Skin epidermis (tissue), 12 donors: ENCODE data around the gene WNT6.

Source experiments
- H3K27ac ChIP-seq, 21 experiments: fragments of 200-600 bp; sonication (generic) in 11 of 21; one replicate each; pipeline ENCODE4 v1.5.0; 2020; ENCODE audit warnings: mild to moderate bottlenecking in 3 of 21, inconsistent platforms in 2 of 21, moderate library complexity in 2 of 21
- H3K4me3 ChIP-seq, 7 experiments: fragments of 200-600 bp; sonication (generic) in 2 of 7; one replicate each; pipeline ENCODE4 v1.5.0; 2020; ENCODE audit warnings: inconsistent platforms in 2 of 7, mild to moderate bottlenecking in 2 of 7, moderate library complexity in 1 of 7

WNT6 gene

GRCh38 chr2:218899147-218899546 lies 39.5 kb downstream of the WNT6 start:
- Histone ChIP-seq H3K27ac (no peak overlapping the region), H3K4me3 (no peak overlapping the region)

DNA sequence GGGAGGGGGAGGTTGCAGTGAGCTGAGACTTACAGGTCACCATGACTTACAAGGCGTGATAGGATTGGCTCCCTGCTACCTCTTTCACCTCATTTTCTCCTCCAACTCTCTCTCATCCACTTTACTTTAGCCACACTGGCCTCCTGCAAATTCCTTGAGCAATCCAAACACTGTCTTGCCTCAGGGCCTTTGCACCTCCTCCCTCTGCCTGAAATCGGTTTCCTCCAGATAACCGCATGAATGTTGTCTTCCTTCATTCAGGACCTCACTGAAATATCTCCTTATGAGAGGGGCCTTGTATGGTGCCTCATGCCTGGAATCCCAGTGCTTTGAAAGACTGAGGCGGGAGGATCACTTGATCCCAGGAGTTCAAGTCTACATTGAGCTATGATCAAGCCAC lies 42.8 kb downstream of the WNT6 start:
- no peak overlapping the region for H3K27ac ChIP-seq
- H3K4me3 ChIP-seq, result no peak overlapping the region

DNA sequence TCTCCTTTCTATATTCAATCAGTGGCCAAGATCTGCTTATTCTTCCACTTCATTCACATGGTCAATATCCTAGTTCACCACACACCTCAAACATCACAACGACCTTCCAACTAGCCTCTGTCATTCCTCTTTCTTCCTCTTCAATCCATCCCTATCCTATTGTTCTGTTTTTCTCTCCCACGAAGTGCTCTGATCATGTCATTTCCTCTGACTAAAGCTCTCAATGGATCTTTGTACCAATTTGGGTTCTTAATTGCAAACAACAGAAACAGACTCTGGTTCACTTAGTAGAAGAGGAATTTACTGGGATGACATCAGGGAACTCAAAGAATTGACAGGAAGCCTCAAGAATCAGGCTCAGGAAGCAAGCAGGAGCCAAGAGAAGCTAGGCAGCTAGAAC lies 44.6 kb downstream of the WNT6 start:
- no peak overlapping the region for H3K27ac ChIP-seq
- no peak overlapping the region for H3K4me3 ChIP-seq

GRCh38 chr2:218908721-218909619 lies 49.4 kb downstream of the WNT6 start:
- Histone ChIP-seq H3K27ac (peak overlapping the region in 17 of 21 experiments; percentile 6 to 72 (median 44)), H3K4me3 (peak overlapping the region; percentile 32 to 58 (median 43))

DNA sequence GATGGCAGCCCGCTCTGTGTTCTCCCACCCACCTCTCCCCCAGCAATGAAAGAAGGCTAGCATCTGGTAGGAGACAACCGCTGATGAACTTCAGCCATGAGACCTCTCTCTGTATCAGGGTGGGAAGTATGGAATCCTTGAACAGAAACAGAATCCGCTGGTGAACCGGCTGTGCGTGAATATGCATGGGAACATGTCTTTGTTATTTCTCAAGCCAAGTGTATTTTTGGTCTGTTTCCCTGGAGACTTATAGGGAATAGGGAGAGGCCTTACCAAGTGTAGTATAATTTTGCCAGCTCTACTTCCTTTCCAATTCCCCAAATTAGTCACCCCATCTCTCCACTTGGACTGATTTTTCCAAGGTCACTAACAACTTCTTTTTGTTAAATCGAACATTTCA lies 51.1 kb downstream of the WNT6 start:
- H3K4me3 ChIP-seq, result no peak overlapping the region
- H3K27ac ChIP-seq, result no peak overlapping the region

DNA sequence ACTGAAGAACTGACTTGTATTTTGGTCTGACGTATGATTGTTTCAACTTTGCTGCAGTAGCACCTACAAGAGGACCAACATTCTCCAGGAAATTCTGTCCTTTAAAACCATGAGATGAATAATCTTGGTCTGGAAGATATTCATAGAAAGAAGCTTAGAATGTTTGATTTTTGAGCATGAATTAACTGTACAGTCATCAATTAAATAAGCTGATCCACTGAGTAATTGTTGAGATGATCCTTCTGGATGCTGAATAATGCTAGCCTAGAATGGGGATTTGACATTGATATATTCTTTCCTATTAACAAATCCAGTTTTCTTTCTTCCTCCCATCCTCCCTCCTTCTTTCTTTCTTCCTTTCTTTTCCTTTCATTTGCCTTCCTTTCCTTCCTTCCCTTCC lies 60.9 kb downstream of the WNT6 start:
- Histone ChIP-seq H3K4me3 (no peak overlapping the region), H3K27ac (no peak overlapping the region)
